ENCODE measurements around the gene KDM2A.
"Not testable (repeated sequence)": the region's sequence is repeated elsewhere in the genome, so short reads cannot be mapped to it uniquely, and the experiment has no call there.

DNA sequence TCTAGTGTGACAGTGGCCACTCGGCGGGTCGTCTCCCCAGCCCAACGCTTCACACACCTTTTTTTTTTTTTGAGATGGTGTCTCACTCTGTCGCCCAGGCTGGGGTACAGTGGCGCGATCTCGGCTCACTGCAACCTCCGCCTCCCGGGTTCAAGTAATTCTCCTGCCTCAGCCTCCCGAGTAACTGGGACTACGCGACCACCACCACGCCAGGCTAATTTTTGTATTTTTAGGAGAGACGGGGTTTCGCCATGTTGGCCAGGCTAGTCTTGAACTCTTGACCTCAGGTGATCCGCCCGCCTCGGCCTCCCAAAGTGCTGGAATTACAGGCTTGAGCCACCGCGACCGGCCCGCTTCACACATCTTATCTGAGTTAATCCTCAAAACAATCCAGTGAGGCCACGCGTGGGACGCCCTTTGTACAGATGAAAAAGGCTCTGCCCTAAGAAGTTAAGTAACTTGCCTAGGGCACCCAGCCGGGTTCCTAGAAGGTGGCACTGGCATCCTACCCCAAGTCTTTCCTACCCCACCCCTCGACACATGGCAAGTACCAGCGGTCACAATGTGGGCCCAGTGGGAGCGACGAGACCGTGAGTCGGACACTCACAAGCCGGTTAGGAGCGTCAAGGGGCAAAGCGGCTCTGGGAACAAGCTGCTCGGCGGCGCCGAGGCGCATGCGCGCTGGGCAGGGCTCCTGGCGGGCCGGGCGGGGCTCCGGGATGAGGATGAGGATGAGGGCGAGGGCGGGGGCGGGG lies 142.0 kb downstream of the KDM2A start:
- TF ChIP-seq POLR2A (IDR thresholded peaks at IDR 0.05; ENCODE audit: borderline replicate concordance, extremely low read depth, insufficient read depth, insufficient read length); RAD21 (IDR thresholded peaks at IDR 0.05; ENCODE audit: low read depth); ZFX (IDR thresholded peaks at IDR 0.05); FOSL1 (IDR thresholded peaks at IDR 0.05; ENCODE audit: low read depth); YY1 (IDR thresholded peaks at IDR 0.05; ENCODE audit: extremely low read depth, insufficient replicate concordance, low read depth, low read length); SP1 (IDR thresholded peaks at IDR 0.05; ENCODE audit: low read depth); ZNF274 (IDR thresholded peaks at IDR 0.05; ENCODE audit: low read depth, low read length); EZH2 (IDR thresholded peaks at IDR 0.05); CEBPB (IDR thresholded peaks at IDR 0.05; ENCODE audit: low read depth): not testable (repeated sequence)
- TF ChIP-seq POLR2AphosphoS5 (IDR thresholded peaks at IDR 0.05; ENCODE audit: low read depth, low read length), result peak; percentile 21; the same call in 1 of the 2 replicates
- TF ChIP-seq, protein P1, sequence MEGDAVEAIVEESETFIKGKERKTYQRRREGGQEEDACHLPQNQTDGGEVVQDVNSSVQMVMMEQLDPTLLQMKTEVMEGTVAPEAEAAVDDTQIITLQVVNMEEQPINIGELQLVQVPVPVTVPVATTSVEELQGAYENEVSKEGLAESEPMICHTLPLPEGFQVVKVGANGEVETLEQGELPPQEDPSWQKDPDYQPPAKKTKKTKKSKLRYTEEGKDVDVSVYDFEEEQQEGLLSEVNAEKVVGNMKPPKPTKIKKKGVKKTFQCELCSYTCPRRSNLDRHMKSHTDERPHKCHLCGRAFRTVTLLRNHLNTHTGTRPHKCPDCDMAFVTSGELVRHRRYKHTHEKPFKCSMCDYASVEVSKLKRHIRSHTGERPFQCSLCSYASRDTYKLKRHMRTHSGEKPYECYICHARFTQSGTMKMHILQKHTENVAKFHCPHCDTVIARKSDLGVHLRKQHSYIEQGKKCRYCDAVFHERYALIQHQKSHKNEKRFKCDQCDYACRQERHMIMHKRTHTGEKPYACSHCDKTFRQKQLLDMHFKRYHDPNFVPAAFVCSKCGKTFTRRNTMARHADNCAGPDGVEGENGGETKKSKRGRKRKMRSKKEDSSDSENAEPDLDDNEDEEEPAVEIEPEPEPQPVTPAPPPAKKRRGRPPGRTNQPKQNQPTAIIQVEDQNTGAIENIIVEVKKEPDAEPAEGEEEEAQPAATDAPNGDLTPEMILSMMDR (IDR thresholded peaks at IDR 0.05 in 2 of 3, conservative IDR thresholded peaks at IDR 0.05 in 1 of 3; ENCODE audit: borderline replicate concordance in 1 of 3, insufficient read depth in 1 of 3, low read depth in 2 of 3, low read length in 2 of 3), result not testable (repeated sequence)
- TF ChIP-seq, protein P2, sequence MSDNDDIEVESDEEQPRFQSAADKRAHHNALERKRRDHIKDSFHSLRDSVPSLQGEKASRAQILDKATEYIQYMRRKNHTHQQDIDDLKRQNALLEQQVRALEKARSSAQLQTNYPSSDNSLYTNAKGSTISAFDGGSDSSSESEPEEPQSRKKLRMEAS (IDR thresholded peaks at IDR 0.05), result not testable (repeated sequence)
- TF ChIP-seq, protein P3, sequence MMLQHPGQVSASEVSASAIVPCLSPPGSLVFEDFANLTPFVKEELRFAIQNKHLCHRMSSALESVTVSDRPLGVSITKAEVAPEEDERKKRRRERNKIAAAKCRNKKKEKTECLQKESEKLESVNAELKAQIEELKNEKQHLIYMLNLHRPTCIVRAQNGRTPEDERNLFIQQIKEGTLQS (IDR thresholded peaks at IDR 0.05), result not testable (repeated sequence)

All from HCT116 (cell line).